Smooth muscle cell (in vitro differentiated cells): ENCODE results near the gene EPG5. TPM values are rescaled to one million over a fixed set of nuclear protein-coding genes. Genes with fewer than 3 reads are reported as not detected.
"Not testable (repeated sequence)": the region's sequence is repeated elsewhere in the genome, so short reads cannot be mapped to it uniquely, and the experiment has no call there.

Source experiments
- DNase-seq: peaks from one replicate; lab custom pipeline; 2025; ENCODE audit not compliant: unreplicated experiment; lab: John Stamatoyannopoulos, UW
- H2AFZ ChIP-seq: fragments of 200-600 bp; sonication (generic); 2 replicates; pipeline ENCODE4 v1.6.0; 2016; ENCODE audit warnings: antibody characterized with exemption, low read depth, mild to moderate bottlenecking
- H3F3A ChIP-seq: fragments of 200-600 bp; sonication (generic); 2 replicates; pipeline ENCODE4 v1.6.0; 2017; ENCODE audit warnings: antibody characterized with exemption, low read depth
- H3K27ac ChIP-seq: fragments of 200-600 bp; sonication (generic); 2 replicates; pipeline ENCODE4 v1.5.1; 2016; ENCODE audit warnings: low read depth, mild to moderate bottlenecking
- H3K27me3 ChIP-seq: fragments of 200-600 bp; sonication (generic); 2 replicates; pipeline ENCODE4 v1.6.1; 2016; ENCODE audit warnings: low read depth, mild to moderate bottlenecking
- H3K36me3 ChIP-seq: fragments of 200-600 bp; sonication (generic); 2 replicates; pipeline ENCODE4 v1.5.1; 2016; ENCODE audit warnings: low read depth
- H3K4me1 ChIP-seq: fragments of 200-600 bp; sonication (generic); 2 replicates; pipeline ENCODE4 v1.5.1; 2016; ENCODE audit warnings: low read depth
- H3K4me2 ChIP-seq: fragments of 200-600 bp; sonication (generic); 2 replicates; pipeline ENCODE4 v1.6.0; 2016; ENCODE audit warnings: mild to moderate bottlenecking
- H3K4me3 ChIP-seq: fragments of 200-600 bp; sonication (generic); 2 replicates; pipeline ENCODE4 v1.5.1; 2016; ENCODE audit warnings: mild to moderate bottlenecking
- H3K79me2 ChIP-seq: fragments of 200-600 bp; sonication (generic); 2 replicates; pipeline ENCODE4 v1.6.0; 2016; ENCODE audit warnings: low read depth, mild to moderate bottlenecking
- H3K9ac ChIP-seq: fragments of 200-600 bp; sonication (generic); 2 replicates; pipeline ENCODE4 v1.6.0; 2016; ENCODE audit warnings: low read depth
- H3K9me3 ChIP-seq: fragments of 200-600 bp; sonication (generic); replicated peaks from 2 replicates; pipeline ENCODE4 v1.5.1; 2016; ENCODE audit warnings: low read depth
- H4K20me1 ChIP-seq: fragments of 200-600 bp; sonication (generic); 2 replicates; pipeline ENCODE4 v1.6.0; 2016; ENCODE audit warnings: low read depth
- whole genome bisulfite sequencing: methylation state at CpG from one replicate; pipeline ENCODE4 v1.1.7; 2016; ENCODE audit warnings: low lambda C conversion rate; 5-methylcytosine and 5-hydroxymethylcytosine counted together
- polyA plus RNA-seq: library from polyadenylated mRNA; unstranded; fragments of >200 nt; fragmentation: Nextera tagmentation; extraction: Ambion mirVana; gene quantifications from 2 replicates; pipeline ENCODE4 v1.2.1, GENCODE V29; 2016
- total RNA-seq: library from RNA; depleted of rRNA; stranded (reverse); fragments of >200 nt; gene quantifications from 2 replicates; pipeline ENCODE4 v1.2.3, GENCODE V29; 2014
- TF ChIP-seq, protein P1 (sequence below): fragments of 200-600 bp; sonication (generic); IDR thresholded peaks from 2 replicates; pipeline ENCODE4 v1.5.1; 2017; ENCODE audit warnings: borderline replicate concordance, mild to moderate bottlenecking, antibody characterized with exemption; ENCODE audit not compliant: insufficient read depth, poor library complexity, severe bottlenecking

Gene EPG5
- total and polyA plus RNA-seq, 2 experiments from 2014 or later = 2.7 to 20.8 TPM

DNA sequence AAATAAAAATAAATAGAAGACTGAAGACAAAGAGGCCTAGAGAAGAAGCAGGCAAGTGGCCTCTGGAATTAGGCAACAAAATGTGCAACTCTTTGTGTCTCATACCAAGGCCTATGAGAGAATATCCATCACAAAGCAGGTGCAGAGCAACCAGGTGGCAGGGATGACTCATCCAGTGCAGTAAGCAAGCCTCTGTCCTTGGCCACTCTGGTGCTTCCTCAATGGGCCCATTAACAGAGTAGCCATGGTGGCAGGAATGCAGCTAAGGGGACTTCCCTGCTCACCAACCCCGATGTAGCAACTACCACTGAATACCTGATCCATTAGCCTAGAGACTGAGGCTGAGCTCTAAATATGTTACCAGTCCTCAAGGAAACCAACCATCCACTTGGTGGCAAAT is 11.0 kb upstream of the EPG5 start:
- TF ChIP-seq, protein P1, sequence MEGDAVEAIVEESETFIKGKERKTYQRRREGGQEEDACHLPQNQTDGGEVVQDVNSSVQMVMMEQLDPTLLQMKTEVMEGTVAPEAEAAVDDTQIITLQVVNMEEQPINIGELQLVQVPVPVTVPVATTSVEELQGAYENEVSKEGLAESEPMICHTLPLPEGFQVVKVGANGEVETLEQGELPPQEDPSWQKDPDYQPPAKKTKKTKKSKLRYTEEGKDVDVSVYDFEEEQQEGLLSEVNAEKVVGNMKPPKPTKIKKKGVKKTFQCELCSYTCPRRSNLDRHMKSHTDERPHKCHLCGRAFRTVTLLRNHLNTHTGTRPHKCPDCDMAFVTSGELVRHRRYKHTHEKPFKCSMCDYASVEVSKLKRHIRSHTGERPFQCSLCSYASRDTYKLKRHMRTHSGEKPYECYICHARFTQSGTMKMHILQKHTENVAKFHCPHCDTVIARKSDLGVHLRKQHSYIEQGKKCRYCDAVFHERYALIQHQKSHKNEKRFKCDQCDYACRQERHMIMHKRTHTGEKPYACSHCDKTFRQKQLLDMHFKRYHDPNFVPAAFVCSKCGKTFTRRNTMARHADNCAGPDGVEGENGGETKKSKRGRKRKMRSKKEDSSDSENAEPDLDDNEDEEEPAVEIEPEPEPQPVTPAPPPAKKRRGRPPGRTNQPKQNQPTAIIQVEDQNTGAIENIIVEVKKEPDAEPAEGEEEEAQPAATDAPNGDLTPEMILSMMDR = no peak
- no peak overlapping the region for H2AFZ ChIP-seq
- WGBS = 60% methylated on average over 1 of the region's 1 CpG
- H3K4me2 ChIP-seq = no peak overlapping the region
- DNase-seq = no peak
- no peaks in the 10 kb centered on the region for H3K9me3 ChIP-seq
- no peaks in the 10 kb centered on the region for H3K79me2 ChIP-seq
- no peak overlapping the region for H3K9ac ChIP-seq
- no peaks in the 10 kb centered on the region for H3K4me1 ChIP-seq
- no peaks in the 10 kb centered on the region for H3K36me3 ChIP-seq
- H3F3A ChIP-seq = no peaks in the 10 kb centered on the region
- no peaks in the 10 kb centered on the region for H3K27me3 ChIP-seq
- H3K27ac ChIP-seq = no peak overlapping the region
- H3K4me3 ChIP-seq = no peak overlapping the region
- H4K20me1 ChIP-seq = no peaks in the 10 kb centered on the region

DNA sequence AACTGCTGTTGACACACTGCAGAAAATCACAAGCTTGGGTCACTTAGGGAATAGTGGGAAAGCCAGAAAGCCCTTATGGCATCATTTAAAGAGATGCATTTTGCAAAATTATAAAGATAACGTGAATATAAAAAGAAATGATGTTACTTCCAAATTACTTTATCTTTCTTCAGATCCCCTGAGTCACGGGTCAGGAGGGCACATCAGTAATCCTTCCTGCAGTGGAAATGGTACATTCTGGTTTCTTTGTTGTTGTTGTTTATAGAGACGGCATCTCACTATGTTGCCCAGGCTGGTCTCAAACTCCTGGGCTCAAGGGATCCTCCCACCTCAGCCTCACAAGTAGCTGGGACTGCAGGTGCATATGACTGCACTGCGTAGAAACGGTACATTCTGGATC is 9.8 kb upstream of the EPG5 start:
- DNase-seq = no peak
- Histone ChIP-seq H2AFZ (no peak overlapping the region), H3K36me3 (no peaks in the 10 kb centered on the region), H3K79me2 (no peaks in the 10 kb centered on the region), H3K9ac (no peak overlapping the region), H3K27me3 (no peaks in the 10 kb centered on the region), H3K27ac (no peak overlapping the region), H3K4me1 (no peaks in the 10 kb centered on the region), H3K4me2 (no peak overlapping the region), H4K20me1 (no peaks in the 10 kb centered on the region), H3K9me3 (no peaks in the 10 kb centered on the region), H3F3A (no peaks in the 10 kb centered on the region), H3K4me3 (no peak overlapping the region)
- TF ChIP-seq, protein P1 = no peak
- 90% methylated on average over 5 of the region's 5 CpGs for WGBS

DNA sequence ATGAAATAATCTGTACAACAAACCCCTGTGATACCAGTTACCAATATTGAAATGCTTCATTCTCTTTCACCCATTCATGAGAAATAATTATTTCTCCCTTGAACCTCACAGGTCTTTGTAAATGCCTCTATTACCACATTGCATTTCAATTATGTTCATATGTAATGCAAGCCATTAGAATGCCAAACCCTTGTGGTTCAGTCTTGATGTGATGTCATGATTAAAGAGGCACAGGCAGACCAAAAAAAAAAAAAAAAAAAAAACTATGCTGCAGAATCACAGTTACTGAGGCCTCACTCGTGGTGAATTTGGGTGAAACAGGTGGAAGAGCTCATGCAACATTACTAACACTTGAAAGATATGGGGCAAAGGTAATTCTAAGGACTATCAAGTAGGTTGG is 9.4 kb upstream of the EPG5 start:
- H3K4me1 ChIP-seq = no peaks in the 10 kb centered on the region
- no peak for DNase-seq
- no peaks in the 10 kb centered on the region for H4K20me1 ChIP-seq
- H3K9ac ChIP-seq = no peak overlapping the region
- H3K4me2 ChIP-seq = no peak overlapping the region
- no peak overlapping the region for H3K27ac ChIP-seq
- no peaks in the 10 kb centered on the region for H3K79me2 ChIP-seq
- no peaks in the 10 kb centered on the region for H3K9me3 ChIP-seq
- H2AFZ ChIP-seq = no peak overlapping the region
- H3K27me3 ChIP-seq = no peaks in the 10 kb centered on the region
- TF ChIP-seq, protein P1 = no peak
- H3F3A ChIP-seq = no peaks in the 10 kb centered on the region
- no peak overlapping the region for H3K4me3 ChIP-seq
- no peaks in the 10 kb centered on the region for H3K36me3 ChIP-seq
- 75% methylated on average over 1 of the region's 1 CpG for whole genome bisulfite sequencing

DNA sequence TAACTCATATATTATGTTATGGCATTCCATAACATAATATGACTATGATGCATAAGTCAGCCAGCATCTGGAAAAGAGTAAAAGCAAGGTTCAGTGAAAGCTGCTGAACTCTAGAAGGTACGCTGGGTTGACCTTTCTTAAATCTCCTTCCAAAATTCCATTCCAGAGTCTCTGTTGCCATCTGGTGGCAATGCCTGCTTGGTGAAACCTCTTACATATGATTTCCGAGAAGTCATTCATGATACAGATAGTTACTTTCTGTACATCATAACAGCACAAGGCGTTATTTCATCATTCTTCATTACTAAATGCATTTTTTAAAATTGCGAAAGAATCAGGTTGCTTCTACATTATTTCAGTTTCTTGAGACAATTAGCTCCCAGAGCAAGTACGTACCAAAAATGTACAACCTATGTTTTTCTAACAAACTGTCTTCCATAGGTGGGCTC is 7.0 kb upstream of the EPG5 start:
- Histone ChIP-seq H3K27me3 (no peaks in the 10 kb centered on the region), H3K36me3 (no peaks in the 10 kb centered on the region), H3K79me2 (no peaks in the 10 kb centered on the region), H3K9me3 (no peaks in the 10 kb centered on the region), H3K4me3 (no peak overlapping the region), H3K4me2 (no peak overlapping the region), H3K27ac (no peak overlapping the region), H3K4me1 (no peaks in the 10 kb centered on the region), H4K20me1 (no peaks in the 10 kb centered on the region), H3F3A (no peaks in the 10 kb centered on the region), H2AFZ (no peak overlapping the region), H3K9ac (no peak overlapping the region)
- no peak for DNase-seq
- TF ChIP-seq, protein P1 = peak; percentile 84
- 58% methylated on average over 5 of the region's 5 CpGs for WGBS

DNA sequence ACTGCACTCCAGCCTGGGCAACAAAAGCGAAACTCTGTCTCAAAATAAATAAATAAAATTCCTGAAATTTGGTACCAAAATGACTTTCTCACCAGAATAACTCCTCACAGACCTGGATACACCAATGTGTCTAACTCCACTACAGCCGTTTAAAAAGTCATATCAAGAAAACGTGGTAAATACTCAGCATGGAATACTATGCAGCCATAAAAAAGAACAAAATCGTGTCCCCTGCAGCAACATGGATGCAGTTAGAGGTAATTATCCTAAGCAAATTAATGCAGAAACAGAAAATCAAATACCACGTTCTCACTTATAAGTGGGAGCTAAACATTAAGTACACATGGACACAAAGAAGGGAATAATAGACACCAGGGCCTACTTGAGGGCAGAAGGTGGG is 2.2 kb downstream of the EPG5 start:
- H3K4me3 ChIP-seq, H3K9me3 ChIP-seq, H2AFZ ChIP-seq, H3F3A ChIP-seq, H3K4me2 ChIP-seq, DNase-seq, H3K27me3 ChIP-seq, H3K27ac ChIP-seq, H3K4me1 ChIP-seq, H3K9ac ChIP-seq, H3K36me3 ChIP-seq: not testable (repeated sequence)
- H4K20me1 ChIP-seq = peaks cover 12% of the 10 kb centered on the region
- peaks cover 47% of the 10 kb centered on the region for H3K79me2 ChIP-seq
- WGBS = 96% methylated on average over 5 of the region's 5 CpGs
